HG03521 (cell line): ENCODE data around the gene RBM12.

Experiments used
- ATAC-seq: cut with Tn5 transposase; IDR thresholded peaks from one replicate; pipeline ENCODE4 v1.9.1; 2021; ENCODE audit warnings: mild to moderate bottlenecking, moderate library complexity; ENCODE audit not compliant: unreplicated experiment

RBM12 gene

DNA sequence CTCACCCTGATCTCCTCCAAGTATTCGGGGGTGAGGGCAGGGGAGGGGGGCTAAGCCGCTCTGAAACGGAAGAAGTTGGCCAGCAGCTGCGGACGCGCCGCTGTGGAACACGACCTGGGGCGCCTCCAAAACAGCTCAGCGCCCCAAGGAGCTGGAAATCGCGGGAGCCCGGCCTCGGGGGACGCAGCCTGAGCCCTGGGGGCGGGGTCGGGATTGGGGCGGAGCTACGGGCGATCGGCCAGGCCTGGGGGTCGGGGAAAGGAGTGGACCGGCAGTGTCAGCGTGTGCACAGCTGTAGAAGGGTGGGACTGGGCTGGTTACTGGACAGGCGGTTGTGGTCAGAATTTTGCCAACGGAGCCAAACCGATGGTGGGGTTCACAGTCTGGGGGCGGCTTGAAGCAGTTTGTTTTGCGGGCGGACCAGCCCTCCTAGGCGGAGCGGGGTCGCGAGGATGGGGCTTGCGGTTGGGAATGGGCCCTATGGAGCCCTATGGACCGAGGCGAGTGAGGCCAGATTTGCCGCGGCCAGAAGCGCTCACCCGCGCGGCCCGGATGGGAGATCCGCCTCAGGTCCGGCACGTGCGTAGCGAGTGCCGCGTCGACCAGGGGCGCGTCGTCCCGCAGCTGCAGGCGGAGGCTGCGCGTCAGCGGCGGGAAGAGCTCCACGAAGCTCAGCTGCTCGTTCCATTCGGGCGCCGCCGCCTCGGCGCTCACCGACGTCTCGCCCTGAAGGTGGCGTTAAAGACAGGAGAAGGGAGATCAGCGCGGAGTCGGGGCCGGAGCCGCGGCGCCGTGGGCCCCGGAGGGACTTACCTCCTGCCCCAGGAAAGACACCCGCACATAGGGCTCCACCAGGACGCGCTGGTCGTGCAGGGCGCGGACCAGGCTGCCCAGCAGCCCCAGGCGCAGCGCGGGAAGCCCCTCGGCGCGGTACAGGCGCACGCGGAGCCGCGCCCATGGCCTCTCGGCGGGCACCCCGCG is 63.4 kb downstream of the RBM12 start:
- ATAC-seq, result no peak

DNA sequence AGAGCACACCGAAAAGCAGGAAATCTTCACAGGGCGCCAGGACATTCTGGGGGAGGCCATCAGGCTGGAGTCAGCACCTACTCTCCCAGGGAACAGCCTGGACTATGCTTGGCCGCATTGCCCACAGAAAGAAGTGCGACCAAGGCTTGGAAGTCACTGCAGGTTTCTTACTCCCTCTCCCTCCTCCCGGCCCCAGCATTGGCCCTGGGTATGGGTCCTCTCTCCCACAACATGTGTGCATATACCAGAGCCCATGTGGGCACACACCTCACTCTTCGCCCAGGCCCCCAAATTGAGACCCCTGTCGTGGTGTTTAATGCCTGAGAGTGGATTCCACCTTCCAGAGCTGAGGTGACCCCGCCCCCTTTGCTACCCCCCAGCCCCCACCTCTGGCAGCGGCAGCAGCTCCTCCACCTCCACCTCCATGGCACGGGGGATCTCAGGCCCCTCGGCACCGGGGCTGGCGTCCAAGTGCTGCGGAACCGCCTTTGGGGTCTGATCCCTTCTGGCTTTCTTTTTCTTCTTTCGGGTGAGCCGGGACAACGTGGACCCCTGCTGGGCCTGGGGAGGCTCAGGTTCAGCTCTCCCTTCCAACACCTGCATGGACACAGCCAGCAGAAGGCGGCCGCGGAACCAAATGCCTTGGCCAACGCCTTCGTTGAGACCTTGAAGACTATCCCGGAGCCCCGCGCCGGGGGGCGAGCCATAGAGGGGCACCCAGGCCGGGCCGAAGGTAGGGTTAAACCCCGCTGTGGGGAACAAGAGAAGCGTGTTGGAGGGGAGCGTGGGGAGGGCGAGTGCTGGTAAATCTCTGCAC is 64.3 kb downstream of the RBM12 start:
- no peak for ATAC-seq

DNA sequence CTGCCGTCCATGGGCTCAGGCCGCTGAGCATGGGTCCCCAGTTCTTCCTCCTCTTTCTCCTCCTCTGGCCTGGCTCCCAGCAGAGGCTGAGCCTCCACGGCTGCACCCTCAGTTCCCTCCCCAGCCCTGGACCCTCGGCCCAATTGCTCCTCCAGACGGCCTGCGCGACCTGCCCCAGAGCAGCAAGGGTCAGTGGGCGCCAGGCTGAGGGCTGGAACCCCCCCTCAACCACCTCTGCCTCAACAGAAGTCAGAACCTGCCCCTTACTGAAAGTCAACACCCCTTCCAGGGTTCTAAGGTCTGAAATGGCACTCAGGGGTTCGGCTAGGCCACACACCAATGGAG is 65.0 kb downstream of the RBM12 start:
- no peak for ATAC-seq
